ENCODE data around the gene GPR12. TPM values are rescaled to one million over a fixed set of nuclear protein-coding genes. Genes with fewer than 3 reads are reported as not detected.

GPR12 gene
- total and polyA plus RNA-seq, 2 experiments from 2014 or later, result 0.13 TPM; not detected in 1

- Histone ChIP-seq H2AFZ (no peak overlapping the region), H3K9me2 (ENCODE audit: insufficient read depth) (no peaks in the 10 kb centered on the region), H3K4me1 (ENCODE audit: insufficient read depth) (peaks cover 9% of the 10 kb centered on the region; the same call in 1 of the 2 replicates), H3F3A (replicated peaks; ENCODE audit: low read depth) (no peaks in the 10 kb centered on the region), H3K36me3 (ENCODE audit: insufficient read depth) (no peaks in the 10 kb centered on the region), H3K4me3 (no peak overlapping the region), H3K27me3 (ENCODE audit: insufficient read depth) (no peaks in the 10 kb centered on the region; the same call in 1 of the 2 replicates), H3K4me2 (no peak overlapping the region), H3K27ac (ENCODE audit: low read depth) (no peak overlapping the region), H3K79me2 (replicated peaks; ENCODE audit: insufficient read depth) (no peaks in the 10 kb centered on the region), H4K20me1 (replicated peaks; ENCODE audit: insufficient read depth) (no peaks in the 10 kb centered on the region)
- Mint-ChIP-seq H3K9me3 (peaks cover 3% of the 10 kb centered on the region; the same call in 1 of the 3 replicates), H3K4me1 (peaks cover 24% of the 10 kb centered on the region), H3K27ac (no peak overlapping the region), H3K4me3 (no peak overlapping the region), H3K36me3 (ENCODE audit: low read depth) (no peaks in the 10 kb centered on the region), H3K27me3 (ENCODE audit: insufficient read depth, low read depth, poor library complexity) (peaks cover 4% of the 10 kb centered on the region)
- TF ChIP-seq ZNF331 (CRISPR knock-in tag; IDR thresholded peaks at IDR 0.05; ENCODE audit: low read depth), result no peak
- no peak for TF ChIP-seq EZH2phosphoT487 (IDR thresholded peaks at IDR 0.05; ENCODE audit: unreplicated experiment)
- ATAC-seq, result no peak
- DNase-seq (ENCODE audit: low spot score), result no peak
These were observed 27.4 kb upstream of the GPR12 start for GRCh38 chr13:26787961-26788360.

GRCh38 chr13:26786651-26787295 is 26.2 kb upstream of the GPR12 start:
- Histone ChIP-seq H3K27me3 (ENCODE audit: insufficient read depth) (no peaks in the 10 kb centered on the region; the same call in 1 of the 2 replicates), H4K20me1 (replicated peaks; ENCODE audit: insufficient read depth) (no peaks in the 10 kb centered on the region), H3K27ac (ENCODE audit: low read depth) (no peak overlapping the region), H3F3A (replicated peaks; ENCODE audit: low read depth) (no peaks in the 10 kb centered on the region), H3K79me2 (replicated peaks; ENCODE audit: insufficient read depth) (no peaks in the 10 kb centered on the region), H3K36me3 (ENCODE audit: insufficient read depth) (no peaks in the 10 kb centered on the region), H3K4me1 (ENCODE audit: insufficient read depth) (peaks cover 9% of the 10 kb centered on the region; the same call in 1 of the 2 replicates), H3K4me3 (no peak overlapping the region), H3K4me2 (no peak overlapping the region), H2AFZ (peak overlapping the region; percentile 94; the same call in 1 of the 2 replicates), H3K9me2 (ENCODE audit: insufficient read depth) (no peaks in the 10 kb centered on the region)
- Mint-ChIP-seq H3K27ac (no peak overlapping the region), H3K36me3 (ENCODE audit: low read depth) (peaks cover 4% of the 10 kb centered on the region; the same call in 2 of the 3 replicates), H3K27me3 (ENCODE audit: insufficient read depth, low read depth, poor library complexity) (peaks cover 4% of the 10 kb centered on the region), H3K9me3 (peaks cover 2% of the 10 kb centered on the region; the same call in 2 of the 3 replicates), H3K4me1 (peaks cover 24% of the 10 kb centered on the region), H3K4me3 (no peak overlapping the region)
- no peak for DNase-seq (ENCODE audit: low spot score)
- no peak for ATAC-seq
- TF ChIP-seq JUNB (IDR thresholded peaks at IDR 0.05; ENCODE audit: unreplicated experiment), result no peak
- TF ChIP-seq ETS1 (IDR thresholded peaks at IDR 0.05), result no peak
- TF ChIP-seq STAT1 (IDR thresholded peaks at IDR 0.05; ENCODE audit: unreplicated experiment), result no peak
- no peak for TF ChIP-seq CTCF (conservative IDR thresholded peaks at IDR 0.05; ENCODE audit: low read depth in 2 of 2)
- no peak for TF ChIP-seq ZNF462 (CRISPR knock-in tag; IDR thresholded peaks at IDR 0.05)
- TF ChIP-seq POLR2AphosphoS5 (IDR thresholded peaks at IDR 0.05; ENCODE audit: low read depth), result no peak
- no peak for TF ChIP-seq EZH2 (IDR thresholded peaks at IDR 0.05; ENCODE audit: low read depth, unreplicated experiment)
- TF ChIP-seq NANOG (IDR thresholded peaks at IDR 0.05; ENCODE audit: borderline replicate concordance), result no peak
- no peak for TF ChIP-seq ZNF331 (CRISPR knock-in tag; IDR thresholded peaks at IDR 0.05; ENCODE audit: low read depth)
- TF ChIP-seq EZH2phosphoT487 (IDR thresholded peaks at IDR 0.05; ENCODE audit: unreplicated experiment), result no peak
- TF ChIP-seq ZNF114 (CRISPR knock-in tag; IDR thresholded peaks at IDR 0.05), result no peak

All from GM23338 (cell line).